HG03159 (cell line): ENCODE results near the gene PHOSPHO1.
"Not testable (repeated sequence)": the region's sequence is repeated elsewhere in the genome, so short reads cannot be mapped to it uniquely, and the experiment has no call there.

Experiments
- ATAC-seq: cut with Tn5 transposase; IDR thresholded peaks from one replicate; pipeline ENCODE4 v1.9.1; 2021; ENCODE audit warnings: mild to moderate bottlenecking, moderate library complexity; ENCODE audit not compliant: unreplicated experiment

PHOSPHO1 gene

GRCh38 chr17:49230636-49231562 lies at the start of gene PHOSPHO1:
Gene PHOSPHO1, minus strand, starts transcription at chr17:49230787. Its CDS starts 4,096 bp downstream, at chr17:49226691.
- peak; percentile 84 for ATAC-seq

GRCh38 chr17:49280061-49280460 lies 49.5 kb upstream of the PHOSPHO1 start:
- no peak for ATAC-seq

- not testable (repeated sequence) for ATAC-seq
Observed at GRCh38 chr17:49279263-49280015, 48.9 kb upstream of the PHOSPHO1 start.

- ATAC-seq: no peak
Observed at GRCh38 chr17:49278076-49278475, 47.5 kb upstream of the PHOSPHO1 start.

GRCh38 chr17:49277638-49278037 lies 47.1 kb upstream of the PHOSPHO1 start:
- no peak for ATAC-seq

- not testable (repeated sequence) for ATAC-seq
Observed at GRCh38 chr17:49275981-49276380, 45.4 kb upstream of the PHOSPHO1 start.

GRCh38 chr17:49269356-49269755 lies 38.8 kb upstream of the PHOSPHO1 start:
- ATAC-seq: no peak

- no peak for ATAC-seq
Observed at GRCh38 chr17:49267912-49268311, 37.3 kb upstream of the PHOSPHO1 start.

GRCh38 chr17:49266233-49266632 lies 35.6 kb upstream of the PHOSPHO1 start:
- no peak for ATAC-seq

- ATAC-seq: not testable (repeated sequence)
Observed at GRCh38 chr17:49261540-49261939, 31.0 kb upstream of the PHOSPHO1 start.

- no peak for ATAC-seq
Observed at GRCh38 chr17:49260817-49261291, 30.3 kb upstream of the PHOSPHO1 start.

- ATAC-seq: no peak
Observed at GRCh38 chr17:49260011-49260816, 29.6 kb upstream of the PHOSPHO1 start.

GRCh38 chr17:49259663-49260010 lies 29.1 kb upstream of the PHOSPHO1 start:
- ATAC-seq: no peak

- no peak for ATAC-seq
Observed at GRCh38 chr17:49258394-49258793, 27.8 kb upstream of the PHOSPHO1 start.

GRCh38 chr17:49255125-49255524 lies 24.5 kb upstream of the PHOSPHO1 start:
- no peak for ATAC-seq

- no peak for ATAC-seq
Observed at GRCh38 chr17:49254066-49254465, 23.5 kb upstream of the PHOSPHO1 start.

- no peak for ATAC-seq
Observed at GRCh38 chr17:49252148-49252695, 21.6 kb upstream of the PHOSPHO1 start.

GRCh38 chr17:49249890-49250522 lies 19.4 kb upstream of the PHOSPHO1 start:
- no peak for ATAC-seq

GRCh38 chr17:49249292-49249794 lies 18.8 kb upstream of the PHOSPHO1 start:
- no peak for ATAC-seq

- no peak for ATAC-seq
Observed at GRCh38 chr17:49247944-49248343, 17.4 kb upstream of the PHOSPHO1 start.
